Bone marrow (tissue), 2 donors: Measurements from ENCODE around the gene TEP1.
A peak's percentile ranks its signal among the peaks of the same experiment; 100 is the strongest.
"Not testable (repeated sequence)": the region's sequence is repeated elsewhere in the genome, so short reads cannot be mapped to it uniquely, and the experiment has no call there.

Experiments
- DNase-seq, 2 donors: peaks; one replicate each; lab custom pipeline; 2025; lab: John Stamatoyannopoulos, UW

TEP1 gene

DNA sequence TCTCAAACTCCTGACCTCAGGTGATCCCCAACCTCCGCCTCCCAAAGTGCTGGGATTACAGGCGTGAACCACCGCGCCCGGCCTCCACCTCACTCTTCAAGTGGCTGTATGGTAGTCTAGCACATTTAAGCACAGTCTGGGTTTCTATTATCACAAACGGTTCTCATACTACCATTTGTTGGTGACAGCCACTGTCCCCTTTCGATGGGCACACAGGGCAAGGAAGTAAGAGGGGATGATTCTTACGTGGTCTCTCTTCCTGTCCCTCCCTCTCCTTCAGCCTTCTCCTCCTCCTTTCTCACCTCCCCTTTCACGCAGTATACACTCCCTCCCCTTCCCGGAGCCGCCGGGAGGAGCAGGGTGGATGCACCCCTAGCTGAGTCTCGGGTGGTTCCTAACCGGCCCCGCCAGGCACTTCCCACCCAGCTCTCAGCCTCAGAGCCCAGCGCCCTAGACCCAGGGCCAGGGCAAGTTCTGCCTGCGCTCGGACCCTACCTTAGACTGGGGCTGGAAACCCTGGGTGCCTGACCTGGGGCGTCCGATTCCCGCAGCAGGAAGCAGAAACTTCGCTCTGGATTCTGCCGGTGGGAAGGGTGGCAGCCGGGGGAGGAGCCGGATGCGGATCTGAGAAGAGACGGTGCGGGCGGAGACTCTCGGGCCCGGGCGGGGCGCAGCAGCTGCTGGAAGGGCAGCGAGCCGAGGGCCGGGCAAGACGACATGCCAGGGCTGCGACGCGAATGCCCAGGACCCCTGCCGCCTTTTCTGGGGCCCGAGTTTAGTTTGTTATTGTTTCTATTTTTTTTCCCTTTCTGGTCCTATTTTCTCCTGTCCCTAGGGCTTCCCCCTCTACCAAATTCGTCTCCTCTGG lies at the start of gene TEP1:
Gene TEP1 (minus strand): TSS at position 626 of the 868 bp plus-strand sequence. CDS start 5,062 bp downstream, outside the sequence.
- peak; percentile 45 to 53 for DNase-seq

DNA sequence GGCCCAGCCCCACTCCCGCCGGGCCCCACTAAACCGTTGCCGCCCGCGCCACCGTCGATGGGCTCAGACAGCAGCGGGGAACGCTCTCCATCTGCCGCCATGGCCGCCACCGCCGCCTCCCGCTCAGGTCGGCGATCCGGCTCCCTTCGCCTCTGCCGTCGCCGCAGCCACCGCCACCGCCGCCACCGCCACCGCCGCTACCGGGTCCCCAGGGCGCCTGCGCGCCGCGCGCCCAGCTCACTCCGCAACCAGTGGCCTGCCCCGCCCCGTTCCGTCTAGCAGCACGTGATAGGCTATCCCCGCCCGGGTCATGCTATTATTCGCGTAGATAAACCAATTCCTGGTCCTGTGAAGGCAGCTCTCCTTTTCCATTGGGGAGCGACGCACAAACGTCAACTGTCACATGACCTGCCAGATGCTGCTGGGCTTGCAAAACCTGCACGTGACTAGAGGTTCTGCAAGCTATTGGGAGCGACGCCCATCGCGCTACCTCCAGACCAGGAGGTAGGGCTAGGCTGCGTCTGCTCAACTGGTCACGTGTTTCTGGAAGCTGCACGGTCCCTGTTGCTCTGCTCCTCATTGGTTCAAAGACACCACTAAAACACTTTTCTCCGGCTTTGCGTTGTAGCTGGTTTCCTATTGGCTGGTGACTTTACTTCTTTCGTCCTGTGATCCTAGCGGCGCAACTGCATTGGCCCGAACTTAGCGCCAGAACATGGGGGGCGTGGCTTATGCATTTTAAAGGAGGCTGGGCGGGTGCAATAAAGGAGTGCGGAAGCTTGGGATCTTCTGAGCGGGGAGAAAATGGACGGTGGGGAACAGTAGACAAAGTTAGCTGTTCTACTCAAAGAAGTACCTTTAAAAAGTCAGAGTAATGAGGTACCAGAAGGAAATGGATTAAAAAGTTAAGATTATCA lies 48.2 kb upstream of the TEP1 start, which contains the start of gene PIP4P1:
Gene PIP4P1 (minus strand): TSS at position 210 of the 917 bp plus-strand sequence. CDS start 109 bp downstream, at position 101.
- DNase-seq: peak; percentile 86 to 100

DNA sequence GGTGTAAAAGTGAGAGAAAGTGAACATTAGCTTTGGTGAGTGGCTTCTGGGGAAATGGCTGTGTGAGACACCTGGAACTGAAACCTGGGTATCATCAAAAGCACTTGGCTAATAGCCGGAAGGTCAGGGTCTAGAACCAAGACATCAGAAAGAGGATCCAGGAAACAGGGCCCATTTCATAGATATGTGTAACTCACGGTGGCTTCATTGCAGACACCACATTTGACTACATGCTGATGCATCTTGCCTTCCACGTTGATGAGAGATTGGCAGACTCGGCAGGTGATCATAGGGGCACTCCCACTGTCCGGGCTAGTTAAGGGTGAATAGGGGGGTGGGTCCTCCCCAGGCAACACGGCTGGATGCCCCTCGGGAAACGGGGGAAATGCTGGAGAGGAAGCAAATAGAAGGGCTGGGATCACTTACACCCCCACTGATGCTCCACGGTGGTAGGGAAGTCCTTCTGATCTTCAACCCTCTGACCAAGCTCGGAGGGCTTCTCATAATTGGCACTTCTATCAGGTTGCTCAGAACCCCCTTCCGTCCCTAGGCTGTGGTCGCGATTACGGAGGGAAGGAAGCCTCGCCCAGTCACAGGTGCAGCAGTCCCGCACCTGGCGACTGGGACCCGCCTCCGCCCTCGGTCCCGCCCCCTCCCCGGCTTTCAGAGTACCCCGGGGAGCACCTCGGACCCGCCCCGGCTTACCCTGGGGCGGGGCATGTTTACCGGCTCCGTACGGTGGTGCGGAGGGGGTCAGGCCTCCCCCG lies 47.3 kb upstream of the TEP1 start:
- no peak for DNase-seq

DNA sequence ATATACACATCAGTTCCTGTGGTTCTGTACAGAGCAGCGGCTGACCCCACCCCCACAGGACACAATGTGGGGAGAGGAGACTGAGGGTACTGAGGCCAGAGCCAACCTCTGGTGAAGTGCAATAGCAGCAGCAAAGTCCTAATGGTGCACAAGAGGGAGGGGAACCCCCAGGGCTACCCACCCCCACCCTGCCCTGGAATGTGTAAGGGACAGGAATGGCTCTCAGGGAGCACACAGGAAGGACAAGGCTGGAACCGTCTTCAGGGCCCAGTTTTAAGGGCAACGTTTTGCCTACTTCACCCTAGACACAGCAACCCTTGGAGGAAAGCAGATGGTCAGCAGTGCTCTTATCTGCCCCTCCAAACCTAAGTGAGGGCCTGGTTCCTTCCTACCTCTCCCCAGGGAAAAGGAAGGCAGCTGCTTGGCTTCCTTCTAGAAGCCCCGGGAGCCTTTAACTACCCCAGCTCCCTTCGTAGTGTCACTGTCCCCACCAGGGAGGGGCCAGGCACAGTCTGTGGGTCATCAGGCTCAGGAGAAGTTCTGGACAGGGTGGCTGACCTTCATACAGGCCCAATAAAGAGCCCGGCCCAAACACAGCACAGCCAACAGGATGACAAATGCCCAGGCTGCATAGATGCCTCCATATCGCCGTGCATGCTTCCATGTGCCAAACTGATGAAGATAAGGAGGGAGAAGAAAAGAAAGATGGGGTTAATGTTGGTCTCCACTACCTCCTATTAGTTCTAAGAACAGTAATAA lies 44.9 kb upstream of the TEP1 start:
- no peak for DNase-seq

DNA sequence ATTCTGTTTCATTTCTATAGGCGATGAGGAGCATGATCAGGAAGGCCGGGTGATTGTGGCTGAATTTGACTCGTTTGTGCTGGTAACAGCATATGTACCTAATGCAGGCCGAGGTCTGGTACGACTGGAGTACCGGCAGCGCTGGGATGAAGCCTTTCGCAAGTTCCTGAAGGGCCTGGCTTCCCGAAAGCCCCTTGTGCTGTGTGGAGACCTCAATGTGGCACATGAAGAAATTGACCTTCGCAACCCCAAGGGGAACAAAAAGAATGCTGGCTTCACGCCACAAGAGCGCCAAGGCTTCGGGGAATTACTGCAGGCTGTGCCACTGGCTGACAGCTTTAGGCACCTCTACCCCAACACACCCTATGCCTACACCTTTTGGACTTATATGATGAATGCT lies 43.7 kb upstream of the TEP1 start:
- no peak for DNase-seq

DNA sequence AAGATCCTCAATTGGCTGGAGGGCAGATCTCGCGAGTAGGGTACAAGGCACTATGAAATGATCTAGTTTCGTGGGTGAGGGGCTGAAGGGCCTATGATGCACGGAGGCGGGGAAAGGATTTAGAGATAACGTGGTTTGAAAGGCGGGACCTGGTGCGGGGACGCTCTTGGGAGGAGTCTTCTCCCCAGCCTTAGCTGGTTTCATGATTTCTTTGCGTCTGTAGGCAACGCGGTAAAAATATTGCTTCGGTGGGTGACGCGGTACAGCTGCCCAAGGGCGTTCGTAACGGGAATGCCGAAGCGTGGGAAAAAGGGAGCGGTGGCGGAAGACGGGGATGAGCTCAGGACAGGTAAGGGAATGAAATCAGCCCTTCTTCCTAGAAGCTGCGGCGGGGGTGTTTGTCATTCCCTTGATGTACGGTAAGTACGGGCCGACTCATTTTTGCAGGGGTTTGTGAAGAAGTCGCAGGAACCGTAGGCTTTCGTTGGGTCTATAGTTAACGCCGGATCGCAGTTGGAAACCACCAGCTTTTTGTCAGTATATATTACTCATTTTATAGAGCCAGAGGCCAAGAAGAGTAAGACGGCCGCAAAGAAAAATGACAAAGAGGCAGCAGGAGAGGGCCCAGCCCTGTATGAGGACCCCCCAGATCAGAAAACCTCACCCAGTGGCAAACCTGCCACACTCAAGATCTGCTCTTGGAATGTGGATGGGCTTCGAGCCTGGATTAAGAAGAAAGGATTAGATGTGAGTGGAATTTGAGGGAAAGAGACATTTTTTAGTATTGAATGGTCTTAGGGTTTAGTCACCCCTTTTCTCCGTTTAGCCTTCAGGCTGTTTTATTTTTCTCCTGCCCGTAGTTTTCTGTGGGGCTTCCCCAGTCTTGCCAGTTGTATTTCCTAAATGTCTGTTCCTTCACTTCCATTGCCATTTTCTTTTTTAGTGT lies 42.3 kb upstream of the TEP1 start:
- no peak for DNase-seq

DNA sequence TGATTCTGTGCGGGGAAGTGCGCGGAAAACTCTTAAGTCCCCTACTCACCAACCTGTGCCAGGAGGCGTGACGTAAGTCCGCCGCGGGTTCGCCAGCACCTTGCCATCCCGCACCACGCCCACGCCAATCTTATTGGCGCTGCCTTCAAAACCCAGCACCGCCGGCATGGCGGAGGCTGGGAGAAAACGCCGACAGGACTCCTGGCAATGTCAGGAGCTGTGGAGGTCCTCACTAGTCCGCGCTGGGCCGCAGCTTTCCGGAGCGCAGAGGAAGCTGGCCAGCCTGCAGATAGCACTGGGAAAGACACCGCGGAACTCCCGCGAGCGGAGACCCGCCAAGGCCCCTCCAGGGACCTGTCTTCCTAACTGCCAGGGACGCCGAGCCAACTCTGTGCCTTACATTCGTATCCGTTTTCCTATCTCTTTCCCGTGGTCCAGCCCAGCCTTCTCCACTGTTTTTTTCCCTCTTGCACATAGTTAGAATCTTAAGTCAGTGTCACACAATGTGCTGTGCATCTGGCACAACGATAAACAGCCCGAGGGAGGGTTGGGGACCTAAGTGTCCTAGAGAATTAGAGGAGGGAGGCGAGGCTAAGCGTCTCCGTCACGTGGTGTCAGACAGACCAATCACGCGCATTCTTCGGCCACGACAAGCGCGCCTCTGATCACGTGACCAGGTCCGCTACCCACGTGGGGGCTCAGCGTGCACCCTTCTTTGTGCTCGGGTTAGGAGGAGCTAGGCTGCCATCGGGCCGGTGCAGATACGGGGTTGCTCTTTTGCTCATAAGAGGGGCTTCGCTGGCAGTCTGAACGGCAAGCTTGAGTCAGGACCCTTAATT lies 41.4 kb upstream of the TEP1 start, which contains the start of the genes APEX1 and OSGEP:
Gene APEX1 (plus strand): TSS at position 711 of the 839 bp plus-strand sequence. CDS start 420 bp downstream, outside the sequence.
Gene OSGEP (minus strand): TSS at position 297 of the 839 bp plus-strand sequence. CDS start 129 bp downstream, at position 168.
- DNase-seq: peak; percentile 96 to 98

DNA sequence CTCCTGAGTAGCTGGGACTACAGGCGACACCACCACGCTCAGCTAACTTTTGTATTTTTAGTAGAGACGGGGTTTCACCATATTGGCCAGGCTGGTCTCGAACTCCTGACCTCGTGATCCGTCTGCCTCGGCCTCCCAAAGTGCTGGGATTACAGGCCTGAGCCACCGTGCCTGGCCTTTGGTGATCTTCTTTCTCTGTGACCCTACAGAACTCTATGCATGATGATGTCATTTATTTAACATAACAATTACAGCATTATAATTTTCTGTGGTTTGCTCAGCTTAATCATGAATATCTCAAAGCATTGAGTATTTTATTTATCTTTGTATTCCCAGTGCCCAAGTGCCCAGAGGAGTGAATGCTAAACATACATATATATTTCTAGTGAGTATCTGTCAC lies 39.5 kb upstream of the TEP1 start:
- not testable (repeated sequence) for DNase-seq

DNA sequence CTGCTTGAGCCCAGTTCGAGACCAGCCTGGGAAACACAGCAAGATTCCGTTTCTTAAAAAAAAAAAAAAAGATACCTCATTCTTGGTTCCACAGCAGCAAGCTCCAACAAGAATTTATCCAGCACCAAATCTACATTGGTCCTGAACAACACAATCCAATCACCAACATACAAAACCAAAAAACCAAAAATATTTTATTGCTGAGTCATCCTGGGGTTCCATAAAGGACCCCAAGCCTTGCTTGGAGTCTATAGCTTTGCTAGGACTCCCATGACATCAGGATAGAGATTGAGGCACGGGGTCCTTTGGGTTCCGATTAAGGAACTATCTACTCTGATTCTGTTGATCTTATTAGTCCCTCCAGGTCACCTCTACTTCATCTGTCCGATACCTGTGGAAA lies 33.6 kb upstream of the TEP1 start:
- no peak for DNase-seq

DNA sequence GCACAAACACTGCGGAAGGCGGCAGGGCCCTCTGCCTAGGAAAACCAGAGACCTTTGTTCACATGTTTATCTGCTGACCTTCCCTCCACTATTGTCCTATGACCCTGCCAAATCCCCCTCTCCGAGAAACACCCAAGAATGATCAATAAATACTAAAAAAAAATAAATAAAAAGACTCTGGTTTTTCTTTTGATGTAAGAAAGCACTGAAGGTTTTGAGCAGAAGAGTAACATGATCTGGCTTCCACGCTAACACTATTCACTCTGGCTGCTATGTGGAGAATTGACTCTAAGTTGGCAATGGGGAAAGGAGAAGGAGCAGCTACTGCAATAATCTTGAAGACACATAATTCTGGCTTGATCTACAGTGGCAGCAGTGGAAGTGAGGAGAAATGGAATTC lies 30.3 kb upstream of the TEP1 start:
- DNase-seq: not testable (repeated sequence)

DNA sequence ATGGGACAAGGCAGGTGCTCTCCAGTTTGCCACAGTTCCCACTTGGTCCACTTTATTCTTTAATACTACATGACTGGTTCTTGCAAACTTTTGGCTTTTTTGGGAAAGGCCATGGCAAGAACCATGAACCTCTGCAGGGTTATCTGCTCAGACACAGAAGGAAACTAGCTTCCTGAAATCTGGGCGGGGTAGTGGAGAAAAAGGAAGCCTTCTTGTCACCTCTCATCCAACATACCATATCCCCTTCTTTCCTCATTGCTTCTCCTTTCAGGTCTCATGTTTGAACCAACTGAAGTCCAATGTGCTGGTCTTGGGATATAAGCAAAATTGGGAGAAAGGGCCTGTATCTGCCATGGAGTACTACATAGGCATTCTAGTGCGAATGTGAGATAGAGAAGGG lies 28.2 kb upstream of the TEP1 start:
- no peak for DNase-seq

DNA sequence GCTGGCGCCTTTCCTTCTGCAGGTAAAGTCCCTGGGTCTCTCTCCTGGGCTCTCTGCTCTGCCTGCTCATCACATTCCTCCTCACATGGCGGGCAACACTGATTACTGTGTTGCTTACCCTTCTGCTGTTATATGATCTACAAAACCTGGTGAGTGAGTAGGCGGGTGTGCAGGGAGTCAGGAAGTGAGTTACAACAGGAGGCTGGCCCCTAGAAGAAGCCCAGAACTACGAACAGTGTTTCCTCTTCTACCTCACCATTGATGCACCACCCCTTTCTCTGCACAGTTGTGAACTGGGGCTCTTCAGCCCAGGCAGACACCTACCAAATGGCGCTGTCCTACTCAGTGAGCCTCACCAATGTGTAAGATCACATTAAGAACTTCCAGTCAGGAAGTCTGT lies 27.6 kb upstream of the TEP1 start:
- peak in 1 of 2 donors; percentile 55 for DNase-seq

DNA sequence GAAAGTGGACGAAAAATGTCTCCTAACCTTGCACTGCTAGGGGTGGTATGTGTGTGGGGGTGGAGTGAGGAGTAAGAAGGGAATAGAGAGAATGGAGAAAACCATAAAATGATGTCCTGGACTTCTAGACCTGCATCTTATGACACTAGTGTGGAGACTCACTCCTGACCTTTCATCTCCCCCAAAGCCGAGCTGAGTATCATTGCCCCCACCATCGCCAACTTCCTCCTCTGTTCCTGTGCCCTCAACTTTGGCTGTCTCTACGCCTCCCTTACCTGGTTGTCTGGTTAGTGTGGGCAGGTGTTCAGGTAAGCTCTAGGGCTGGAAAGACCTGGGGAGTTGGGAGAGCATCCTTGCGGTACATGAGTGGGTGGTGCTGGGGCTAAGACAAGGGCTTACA lies 27.2 kb upstream of the TEP1 start:
- no peak for DNase-seq

DNA sequence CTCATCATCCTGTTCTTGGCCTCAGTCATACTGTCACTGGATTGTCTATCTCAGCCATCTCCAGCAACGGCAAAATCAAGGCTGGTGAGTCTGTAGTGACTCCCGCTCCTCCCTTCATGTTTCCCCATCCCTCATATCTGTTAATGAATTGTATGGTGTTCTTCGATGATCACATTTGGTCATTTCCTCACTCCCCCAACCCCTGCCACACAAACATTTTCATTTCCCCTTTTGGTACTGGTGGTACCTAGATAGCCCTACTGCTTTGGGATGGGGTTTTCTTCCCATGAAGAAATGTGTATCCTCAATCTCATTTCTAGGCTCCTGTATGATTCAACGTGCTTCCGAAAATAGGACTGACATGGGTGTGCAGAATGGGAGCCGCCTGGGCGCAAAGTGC lies 25.4 kb upstream of the TEP1 start:
- DNase-seq: no peak

DNA sequence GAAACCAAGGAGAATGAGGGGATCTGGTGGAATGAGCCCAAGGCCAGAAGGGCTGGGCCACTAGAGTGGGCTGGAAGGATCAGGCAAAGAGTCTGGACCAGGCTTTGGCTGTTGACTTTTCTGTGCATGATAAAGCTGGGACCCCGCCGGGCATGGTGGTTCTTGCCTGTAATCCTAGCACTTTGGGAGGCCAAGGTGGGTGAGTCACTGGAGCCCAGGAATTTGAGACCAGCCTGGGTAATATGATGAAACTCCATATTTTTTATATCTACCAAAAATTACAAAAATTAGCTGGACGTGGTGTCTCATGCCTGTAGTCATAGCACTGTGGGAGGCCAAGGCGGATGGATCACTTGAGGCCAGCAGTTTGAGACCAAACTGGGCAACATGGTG lies 23.1 kb upstream of the TEP1 start:
- DNase-seq: no peak

DNA sequence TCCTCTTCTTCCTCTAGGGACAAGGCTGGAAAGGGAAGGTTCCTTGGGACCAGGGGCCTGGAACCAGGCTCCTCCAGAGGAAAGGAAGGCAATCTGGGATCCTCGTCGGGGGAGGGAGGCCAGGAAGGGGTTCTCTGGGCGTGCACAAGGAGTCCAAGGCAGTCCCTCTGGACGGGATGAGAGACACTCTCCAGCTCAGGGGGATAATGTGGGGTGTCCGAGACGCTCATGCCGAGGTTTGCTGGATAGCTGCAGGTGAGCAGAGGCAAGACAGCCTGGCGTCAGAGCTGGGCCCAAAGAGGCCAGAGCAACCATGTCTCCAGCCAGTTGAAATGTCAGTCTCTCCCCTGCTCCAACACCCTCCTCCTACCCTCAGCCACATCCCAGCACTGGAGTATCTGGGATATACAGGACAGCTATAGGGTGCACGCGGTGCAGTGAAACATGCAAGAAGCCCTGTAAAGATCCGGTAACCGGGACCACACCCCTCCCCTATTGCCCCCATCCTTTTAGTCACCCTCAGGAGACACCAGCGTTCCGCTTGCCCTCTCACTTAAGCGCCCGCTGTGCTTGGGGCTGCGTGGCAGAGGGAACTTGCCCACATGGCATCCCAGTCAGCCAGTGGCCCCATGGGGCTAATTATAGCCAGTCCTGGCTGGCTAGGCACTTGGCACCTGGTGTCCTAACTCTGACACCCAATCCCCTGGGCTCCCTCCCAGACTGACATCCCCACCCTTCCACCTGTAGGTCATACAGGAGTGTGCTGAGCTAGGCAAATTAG lies 22.5 kb upstream of the TEP1 start, which contains the start of gene KLHL33:
Gene KLHL33 (minus strand): TSS at position 585 of the 781 bp plus-strand sequence. CDS start 355 bp downstream, at position 230.
- DNase-seq: no peak

DNA sequence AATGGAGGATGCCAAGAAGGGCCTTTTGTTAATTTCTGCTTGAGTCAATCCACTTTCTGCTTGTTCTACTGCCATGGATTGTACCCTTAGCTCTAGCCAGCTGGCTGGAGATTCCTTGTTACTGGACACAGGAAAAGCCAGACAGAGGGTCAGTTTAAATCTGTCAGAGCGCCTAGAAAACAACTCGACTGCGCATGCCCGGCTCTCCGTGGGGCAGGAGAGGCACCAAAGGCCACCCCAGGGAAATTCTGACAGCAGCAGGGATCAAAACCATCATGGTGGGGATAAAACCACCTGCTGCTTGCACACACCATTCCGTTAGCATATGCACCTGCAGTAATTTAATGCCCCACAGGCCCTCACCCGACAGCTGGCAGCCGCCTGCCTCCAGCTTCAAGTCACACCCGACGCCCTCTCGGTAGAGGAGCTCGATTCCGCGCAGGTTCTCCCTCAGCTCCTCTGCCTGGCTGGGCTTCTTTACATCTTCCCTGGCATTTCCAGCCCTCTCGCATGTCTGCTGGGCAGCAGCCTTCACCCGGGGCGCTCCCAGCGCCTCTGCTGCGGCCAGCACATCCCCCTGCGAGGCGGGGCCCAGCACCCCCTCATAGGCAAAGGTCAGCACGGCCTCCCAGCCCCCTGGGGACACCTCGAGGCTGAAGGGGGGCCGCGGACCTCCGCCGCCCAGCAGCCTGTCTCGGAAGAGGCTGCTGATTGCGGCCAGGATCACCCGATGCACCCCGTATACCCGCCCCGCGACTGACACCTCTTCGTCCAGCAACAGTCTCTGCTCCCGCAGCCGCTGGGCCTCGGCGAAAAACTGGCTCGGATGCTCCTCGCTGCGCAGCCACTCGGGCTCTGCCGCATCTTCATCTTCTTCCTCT lies 21.6 kb upstream of the TEP1 start:
- no peak for DNase-seq
